ENCODE measurements around the gene SCN7A. TPM values are rescaled to one million over a fixed set of nuclear protein-coding genes. Genes with fewer than 3 reads are reported as not detected.
"Not testable (repeated sequence)": the region's sequence is repeated elsewhere in the genome, so short reads cannot be mapped to it uniquely, and the experiment has no call there.

Gene SCN7A
- total RNA-seq, 4 donors from 2014 or later = 13.8 to 23.3 (median 21.5) TPM

DNA sequence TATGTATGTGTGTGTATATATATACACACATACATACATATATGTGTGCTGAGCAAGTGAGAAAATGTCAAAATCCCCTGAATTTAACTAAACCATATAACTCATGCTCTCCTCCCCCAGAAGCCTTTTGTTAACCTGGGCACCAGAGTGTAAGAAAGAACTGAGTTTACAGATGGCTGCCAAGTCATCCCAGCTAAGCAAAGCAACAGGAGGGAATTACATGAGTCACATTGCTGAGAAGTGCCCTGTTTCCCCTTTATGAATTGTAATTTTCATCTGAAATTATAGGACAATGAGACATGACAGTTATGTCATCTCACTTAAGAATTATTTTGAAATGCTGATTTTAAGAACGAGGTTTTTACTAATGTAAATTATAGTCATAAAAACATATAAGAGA lies 29.9 kb downstream of the SCN7A start:
- no peak for TF ChIP-seq POLR2AphosphoS5 (IDR thresholded peaks at IDR 0.05)
- TF ChIP-seq CTCF (IDR thresholded peaks at IDR 0.05) = no peak
- no peak for TF ChIP-seq EP300 (IDR thresholded peaks at IDR 0.05; ENCODE audit: low read depth)
- TF ChIP-seq POLR2A (IDR thresholded peaks at IDR 0.05) = no peak
- no peak overlapping the region for H3K4me3 ChIP-seq
- no peaks in the 10 kb centered on the region for H3K9me3 ChIP-seq
- H3K36me3 ChIP-seq = no peaks in the 10 kb centered on the region
- WGBS, 2 donors (ENCODE audit: low coverage in 1 of 2) = 64 to 81% methylated on average over 1 of the region's 1 CpG
- intact Hi-C loops (cut with DNase I; ENCODE audit: low total_unique reads) = no loop called here
- H3K27me3 ChIP-seq = no peaks in the 10 kb centered on the region
- DNase-seq = no peak
- in situ Hi-C loops (cut with MboI; ENCODE audit: low pct_ligation_motif_present in 1 of 4, low pct_unique_long_range_greater_than_20kb in 1 of 4, low sequenced_read_pairs in 3 of 4) = no loop called here
- H3K4me1 ChIP-seq = no peaks in the 10 kb centered on the region
- H3K27ac ChIP-seq = no peak overlapping the region

DNA sequence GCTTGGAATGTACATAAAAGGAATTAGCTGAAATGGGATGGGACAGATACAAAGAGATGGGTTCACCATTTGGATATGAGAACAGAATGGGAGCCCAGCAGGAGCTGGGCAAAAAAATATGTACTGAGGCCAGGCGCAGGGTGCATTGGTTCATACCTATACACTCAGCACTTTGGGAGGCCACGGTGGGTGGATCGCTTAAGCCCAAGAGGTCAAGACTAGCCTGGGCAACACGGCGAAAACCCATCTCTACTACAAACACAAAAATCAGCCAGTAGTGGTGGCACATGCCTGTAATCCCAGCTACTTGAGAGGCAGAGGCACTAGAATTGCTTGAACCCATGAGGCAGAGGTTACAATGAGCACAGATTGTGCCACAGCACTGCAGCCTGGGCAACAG lies 30.4 kb downstream of the SCN7A start:
- Histone ChIP-seq H3K27me3 (no peaks in the 10 kb centered on the region), H3K27ac (no peak overlapping the region), H3K4me3 (no peak overlapping the region), H3K9me3 (no peaks in the 10 kb centered on the region), H3K36me3 (no peaks in the 10 kb centered on the region), H3K4me1 (no peaks in the 10 kb centered on the region)
- no peak for DNase-seq
- in situ Hi-C loops (cut with MboI; ENCODE audit: low pct_ligation_motif_present in 1 of 4, low pct_unique_long_range_greater_than_20kb in 1 of 4, low sequenced_read_pairs in 3 of 4) = no loop called here
- no peak for TF ChIP-seq EP300 (IDR thresholded peaks at IDR 0.05; ENCODE audit: low read depth)
- no peak for TF ChIP-seq POLR2AphosphoS5 (IDR thresholded peaks at IDR 0.05)
- no peak for TF ChIP-seq POLR2A (IDR thresholded peaks at IDR 0.05)
- TF ChIP-seq CTCF (IDR thresholded peaks at IDR 0.05) = no peak
- WGBS, 2 donors (ENCODE audit: low coverage in 1 of 2) = 92 to 96% methylated on average over 5 of the region's 5 CpGs
- intact Hi-C loops (cut with DNase I; ENCODE audit: low total_unique reads) = no loop called here

DNA sequence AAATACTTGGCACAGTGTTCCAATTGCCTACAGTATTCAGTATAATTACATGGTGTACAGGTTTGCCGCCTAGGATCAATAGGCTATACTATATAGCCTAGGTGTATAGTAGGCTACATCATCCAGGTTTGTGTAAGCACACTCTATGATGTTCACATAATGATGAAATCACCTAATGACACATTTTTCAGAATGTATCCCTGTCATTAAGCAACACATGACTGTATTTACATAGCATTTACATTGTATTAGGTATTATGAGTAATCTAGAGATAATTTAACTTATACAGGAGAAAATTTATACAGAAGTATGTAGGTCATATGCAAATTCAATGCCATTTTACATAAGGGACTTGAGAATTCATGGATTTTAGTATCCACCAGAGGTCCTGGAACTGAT lies 35.4 kb downstream of the SCN7A start:
- DNase-seq = no peak
- no peaks in the 10 kb centered on the region for H3K36me3 ChIP-seq
- no peaks in the 10 kb centered on the region for H3K9me3 ChIP-seq
- TF ChIP-seq POLR2AphosphoS5 (IDR thresholded peaks at IDR 0.05) (no peak), CTCF (IDR thresholded peaks at IDR 0.05) (no peak), EP300 (IDR thresholded peaks at IDR 0.05; ENCODE audit: low read depth) (no peak)
- no peak overlapping the region for H3K27ac ChIP-seq
- H3K4me1 ChIP-seq = no peaks in the 10 kb centered on the region
- WGBS, 2 donors (ENCODE audit: low coverage in 1 of 2) = 83 to 92% methylated on average over 1 of the region's 1 CpG
- H3K4me3 ChIP-seq = no peak overlapping the region
- no peaks in the 10 kb centered on the region for H3K27me3 ChIP-seq
- in situ Hi-C loops (cut with MboI; ENCODE audit: low pct_ligation_motif_present in 1 of 4, low pct_unique_long_range_greater_than_20kb in 1 of 4, low sequenced_read_pairs in 3 of 4) (no loop called here), intact Hi-C loops (cut with DNase I; ENCODE audit: low total_unique reads) (no loop called here)

GRCh38 chr2:166455823-166456222 lies 38.2 kb downstream of the SCN7A start:
- in situ Hi-C loops (cut with MboI; ENCODE audit: low pct_ligation_motif_present in 1 of 4, low pct_unique_long_range_greater_than_20kb in 1 of 4, low sequenced_read_pairs in 3 of 4); H3K27me3 ChIP-seq; DNase-seq; H3K9me3 ChIP-seq; intact Hi-C loops (cut with DNase I; ENCODE audit: low total_unique reads); H3K27ac ChIP-seq; H3K4me3 ChIP-seq; H3K36me3 ChIP-seq; H3K4me1 ChIP-seq: not testable (repeated sequence)
- 86 to 100% methylated on average over 2 to 4 of the region's 4 CpGs for WGBS, 2 donors (ENCODE audit: low coverage in 1 of 2)

- H3K9me3 ChIP-seq = no peaks in the 10 kb centered on the region
- DNase-seq = no peak
- no peaks in the 10 kb centered on the region for H3K36me3 ChIP-seq
- in situ Hi-C loops (cut with MboI; ENCODE audit: low pct_ligation_motif_present in 1 of 4, low pct_unique_long_range_greater_than_20kb in 1 of 4, low sequenced_read_pairs in 3 of 4) (no loop called here), intact Hi-C loops (cut with DNase I; ENCODE audit: low total_unique reads) (no loop called here)
- 17 to 76% methylated on average over 1 to 2 of the region's 2 CpGs for WGBS, 2 donors (ENCODE audit: low coverage in 1 of 2)
- H3K4me3 ChIP-seq = no peak overlapping the region
- H3K4me1 ChIP-seq = no peaks in the 10 kb centered on the region
- no peaks in the 10 kb centered on the region for H3K27me3 ChIP-seq
- TF ChIP-seq CTCF (IDR thresholded peaks at IDR 0.05) (no peak), POLR2A (IDR thresholded peaks at IDR 0.05) (no peak), EP300 (IDR thresholded peaks at IDR 0.05; ENCODE audit: low read depth) (no peak), POLR2AphosphoS5 (IDR thresholded peaks at IDR 0.05) (no peak)
- H3K27ac ChIP-seq = no peak overlapping the region
These were observed 39.9 kb downstream of the SCN7A start for GRCh38 chr2:166454006-166454595.
